HG02885 (cell line): Measurements from ENCODE around the gene GORASP1.
"Not testable (repeated sequence)": the region's sequence is repeated elsewhere in the genome, so short reads cannot be mapped to it uniquely, and the experiment has no call there.

Experiments
- ATAC-seq: cut with Tn5 transposase; IDR thresholded peaks from one replicate; pipeline ENCODE4 v1.9.1; 2021; ENCODE audit warnings: mild to moderate bottlenecking; ENCODE audit not compliant: unreplicated experiment, poor library complexity

Gene GORASP1

GRCh38 chr3:39079530-39079929 lies 27.9 kb downstream of the GORASP1 start:
- ATAC-seq: no peak

GRCh38 chr3:39075910-39076309 lies 31.5 kb downstream of the GORASP1 start:
- no peak for ATAC-seq

- no peak for ATAC-seq
Observed at GRCh38 chr3:39068556-39068955, 38.9 kb downstream of the GORASP1 start.

GRCh38 chr3:39067286-39067685 lies 40.1 kb downstream of the GORASP1 start:
- no peak for ATAC-seq

GRCh38 chr3:39065197-39065596 lies 42.2 kb downstream of the GORASP1 start:
- peak; percentile 100 for ATAC-seq

GRCh38 chr3:39064646-39065045 lies 42.8 kb downstream of the GORASP1 start:
- no peak for ATAC-seq

GRCh38 chr3:39063143-39063542 lies 44.3 kb downstream of the GORASP1 start:
- ATAC-seq: no peak

GRCh38 chr3:39062180-39062579 lies 45.2 kb downstream of the GORASP1 start:
- no peak for ATAC-seq

- not testable (repeated sequence) for ATAC-seq
Observed at GRCh38 chr3:39061228-39061627, 46.2 kb downstream of the GORASP1 start.

- no peak for ATAC-seq
Observed at GRCh38 chr3:39056151-39056550, 51.3 kb downstream of the GORASP1 start.

GRCh38 chr3:39053696-39054095 lies 53.7 kb downstream of the GORASP1 start:
- ATAC-seq: no peak

GRCh38 chr3:39052583-39052982 lies 54.8 kb downstream of the GORASP1 start:
- ATAC-seq: no peak

- peak; percentile 99 for ATAC-seq
Observed at GRCh38 chr3:39051649-39052561, 55.5 kb downstream of the GORASP1 start, which contains the start of the genes SCN11A and WDR48. Gene SCN11A, minus strand, starts transcription at chr3:39051944. Its CDS starts 101,582 bp downstream, at chr3:38950362. Gene WDR48, plus strand, starts transcription at chr3:39052016. Its CDS starts 10 bp downstream, at chr3:39052026.

GRCh38 chr3:39050029-39050428 lies 57.4 kb downstream of the GORASP1 start:
- ATAC-seq: no peak
